H54 (cell line): ENCODE results near the gene RBM15.

Source experiments
- DNase-seq: peaks from one replicate; pipeline ENCODE4 v3.0.0; 2011; ENCODE audit warnings: low spot score, mixed read lengths; ENCODE audit not compliant: insufficient read length
- FAIRE-seq: peaks from 3 replicates; lab custom pipeline; 2011; peaks lifted over from hg19 to GRCh38; lab: Jason Lieb, UNC
- POLR2A ChIP-seq: IDR thresholded peaks from 2 replicates; pipeline ENCODE4 v1.6.1; 2011; ENCODE audit warnings: low read depth, mild to moderate bottlenecking, low read length

RBM15 gene

GRCh38 chr1:110385369-110385768 is 46.2 kb downstream of the RBM15 start:
- FAIRE-seq, result no peak
- DNase-seq, result no peak
- no peak for TF ChIP-seq POLR2A

GRCh38 chr1:110387048-110387754 is 48.0 kb downstream of the RBM15 start:
- TF ChIP-seq POLR2A, result no peak
- FAIRE-seq (no peak), DNase-seq (no peak)

GRCh38 chr1:110390096-110390495 is 50.9 kb downstream of the RBM15 start:
- TF ChIP-seq POLR2A, result no peak
- no peak for FAIRE-seq
- DNase-seq, result no peak

GRCh38 chr1:110390692-110391245 is 51.6 kb downstream of the RBM15 start, which contains the start of gene SLC16A4:
Gene SLC16A4, minus strand, starts transcription at chr1:110391026. Its CDS starts 1,703 bp downstream, at chr1:110389323.
- FAIRE-seq (peak; percentile 76), DNase-seq (no peak)
- TF ChIP-seq POLR2A, result no peak

- DNase-seq (no peak), FAIRE-seq (no peak)
- no peak for TF ChIP-seq POLR2A
Observed at GRCh38 chr1:110393286-110393685, 54.1 kb downstream of the RBM15 start.

GRCh38 chr1:110393691-110394492 is 54.7 kb downstream of the RBM15 start:
- FAIRE-seq (peak; percentile 75), DNase-seq (peak; percentile 26)
- no peak for TF ChIP-seq POLR2A

- DNase-seq (no peak), FAIRE-seq (no peak)
- no peak for TF ChIP-seq POLR2A
Observed at GRCh38 chr1:110394493-110394820, 55.3 kb downstream of the RBM15 start.
